Hepatic stellate cell (primary cell): ENCODE results near the gene SPRING1.

ENCODE experiments used
- DNase-seq: peaks from one replicate; pipeline ENCODE4 v3.0.0; 2011; ENCODE audit warnings: low spot score

Gene SPRING1

DNA sequence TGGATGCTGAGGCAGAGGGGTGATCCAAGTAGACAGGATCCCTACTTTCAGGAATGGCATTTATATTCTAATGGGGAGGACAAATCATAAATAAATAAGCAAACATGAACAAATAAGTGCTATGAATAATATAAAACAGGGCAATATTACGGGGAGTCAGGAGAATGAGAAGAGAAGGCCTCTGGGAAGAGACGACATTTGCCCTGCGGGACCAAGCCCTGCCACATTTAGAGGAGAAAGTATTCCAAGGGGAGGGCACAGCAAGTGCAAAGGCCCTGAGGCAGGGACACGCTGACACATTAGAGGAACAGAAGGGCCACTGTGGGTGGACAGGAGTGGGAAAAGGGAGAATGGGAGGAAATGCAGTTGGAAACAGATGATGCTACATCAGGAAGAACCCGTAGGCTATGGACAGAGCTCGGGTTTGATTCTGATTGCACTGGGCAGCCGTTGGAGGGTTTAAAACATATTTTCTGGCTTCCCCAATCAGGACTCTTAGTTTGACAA, 1.6 kb upstream of the SPRING1 start:
- DNase-seq, result no peak

- DNase-seq, result peak; percentile 37
These were observed 701 bp downstream of the SPRING1 start for GRCh38 chr12:116736962-116737773.

DNA sequence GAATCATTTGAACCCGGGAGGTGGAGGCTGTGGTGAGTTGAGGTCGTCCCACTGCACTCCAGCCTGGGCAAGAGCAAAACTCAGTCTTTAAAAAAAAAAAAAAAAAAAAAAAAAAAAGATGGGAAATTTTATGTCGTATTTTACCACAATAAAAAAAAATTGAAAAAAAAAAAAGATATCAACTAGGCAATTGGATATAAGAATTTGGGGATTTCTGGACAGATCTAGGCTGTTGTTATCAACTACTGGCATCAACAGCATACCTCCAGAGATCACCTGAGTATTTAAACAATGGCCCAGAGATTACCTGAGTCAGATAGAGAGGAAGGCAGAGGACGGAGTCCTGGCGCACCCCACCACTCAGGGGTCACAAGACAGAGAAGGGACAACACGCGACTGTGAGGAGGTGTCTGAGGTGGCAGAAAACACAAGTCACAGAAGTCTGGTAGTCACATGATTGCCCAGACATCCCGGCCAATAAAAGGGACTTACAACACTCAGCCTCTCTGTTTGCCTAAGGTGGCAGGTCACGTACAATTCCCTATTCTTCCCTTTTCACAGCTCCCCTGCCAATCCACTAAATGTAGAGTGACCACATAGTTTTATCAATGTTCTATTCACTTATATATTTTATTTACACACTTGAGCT, 1.8 kb downstream of the SPRING1 start:
- DNase-seq, result no peak

DNA sequence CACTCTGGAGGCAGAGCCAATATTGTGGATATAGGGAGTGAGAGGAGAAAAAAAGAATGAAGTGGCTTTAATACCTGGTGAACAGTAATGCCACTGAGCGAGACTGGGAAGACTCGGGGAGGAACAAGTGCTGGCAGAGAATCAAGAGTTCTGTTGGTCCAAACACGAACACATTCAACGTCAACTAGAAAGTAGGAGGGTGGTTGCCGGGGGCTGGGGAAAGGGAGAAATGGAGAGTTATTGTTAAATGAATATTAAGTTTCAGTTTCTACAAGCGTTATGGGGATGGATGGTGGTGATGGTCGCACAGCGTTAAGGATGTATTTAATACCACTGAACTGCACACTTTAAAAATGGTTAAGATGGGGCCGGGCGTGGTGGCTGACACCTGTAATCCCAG, 2.8 kb downstream of the SPRING1 start:
- no peak for DNase-seq

GRCh38 chr12:116734156-116734768, 3.6 kb downstream of the SPRING1 start:
- no peak for DNase-seq

GRCh38 chr12:116731801-116732200, 6.1 kb downstream of the SPRING1 start:
- no peak for DNase-seq

- no peak for DNase-seq
These were observed 10.0 kb downstream of the SPRING1 start for GRCh38 chr12:116727891-116728290.

DNA sequence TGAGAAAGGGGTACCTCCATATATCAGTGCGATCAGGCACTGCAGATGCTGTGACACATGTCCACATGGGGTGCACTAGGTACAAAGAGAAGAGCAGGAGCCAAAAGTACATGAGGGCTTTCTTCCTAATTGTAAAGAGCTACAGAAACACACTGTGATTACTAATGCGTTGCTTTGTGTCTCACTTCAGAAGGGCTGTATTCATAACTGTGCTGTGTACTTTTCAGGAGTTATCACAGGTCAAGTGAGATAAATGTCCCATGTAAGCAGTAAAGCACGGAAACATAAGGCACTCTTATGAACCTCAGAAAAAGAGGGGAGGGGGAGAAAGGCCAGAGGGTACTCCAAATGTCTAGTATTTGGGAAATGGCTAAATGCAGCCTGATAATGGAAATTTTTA, 10.6 kb downstream of the SPRING1 start:
- no peak for DNase-seq

DNA sequence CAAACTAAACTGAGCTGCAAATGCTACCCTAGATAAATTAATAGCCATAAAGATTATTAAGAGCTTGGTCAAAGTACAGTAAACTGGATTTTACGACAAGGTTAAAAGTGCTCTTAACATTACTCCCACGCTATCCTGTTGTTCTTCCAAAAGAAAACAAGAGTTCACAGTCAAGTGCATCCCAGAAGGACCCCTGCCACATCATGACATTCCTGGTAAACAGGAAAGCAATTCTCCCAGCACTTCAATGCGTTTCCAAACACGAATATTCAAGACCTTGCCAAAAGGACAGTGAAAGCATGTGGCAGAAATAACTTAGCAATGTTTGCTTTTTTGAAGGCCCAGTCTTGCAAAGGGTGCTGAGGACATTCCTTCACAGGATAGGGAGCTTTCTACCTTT, 11.2 kb downstream of the SPRING1 start:
- DNase-seq, result no peak

DNA sequence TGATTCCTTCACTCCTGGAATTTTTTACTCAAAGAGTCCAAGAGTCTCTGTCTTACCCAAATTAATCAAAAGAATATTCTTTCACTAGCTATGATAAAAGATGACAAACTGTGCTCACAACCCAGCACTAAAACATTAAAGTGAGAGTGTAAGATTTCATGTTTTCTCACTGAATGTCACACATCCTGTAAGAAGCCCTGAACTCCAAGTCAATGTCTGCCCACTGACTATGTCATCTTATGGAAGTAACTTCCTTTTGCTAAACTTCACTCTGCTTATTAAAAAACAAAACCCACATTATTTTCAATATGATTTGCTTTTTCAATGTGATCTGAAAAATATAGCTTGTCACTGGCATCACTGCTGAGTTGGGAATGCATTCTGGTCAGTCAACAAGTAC, 15.6 kb downstream of the SPRING1 start:
- DNase-seq, result no peak

- DNase-seq, result no peak
These were observed 17.9 kb downstream of the SPRING1 start for GRCh38 chr12:116719731-116720528.

GRCh38 chr12:116718655-116719454, 19.0 kb downstream of the SPRING1 start:
- peak; percentile 37 for DNase-seq

DNA sequence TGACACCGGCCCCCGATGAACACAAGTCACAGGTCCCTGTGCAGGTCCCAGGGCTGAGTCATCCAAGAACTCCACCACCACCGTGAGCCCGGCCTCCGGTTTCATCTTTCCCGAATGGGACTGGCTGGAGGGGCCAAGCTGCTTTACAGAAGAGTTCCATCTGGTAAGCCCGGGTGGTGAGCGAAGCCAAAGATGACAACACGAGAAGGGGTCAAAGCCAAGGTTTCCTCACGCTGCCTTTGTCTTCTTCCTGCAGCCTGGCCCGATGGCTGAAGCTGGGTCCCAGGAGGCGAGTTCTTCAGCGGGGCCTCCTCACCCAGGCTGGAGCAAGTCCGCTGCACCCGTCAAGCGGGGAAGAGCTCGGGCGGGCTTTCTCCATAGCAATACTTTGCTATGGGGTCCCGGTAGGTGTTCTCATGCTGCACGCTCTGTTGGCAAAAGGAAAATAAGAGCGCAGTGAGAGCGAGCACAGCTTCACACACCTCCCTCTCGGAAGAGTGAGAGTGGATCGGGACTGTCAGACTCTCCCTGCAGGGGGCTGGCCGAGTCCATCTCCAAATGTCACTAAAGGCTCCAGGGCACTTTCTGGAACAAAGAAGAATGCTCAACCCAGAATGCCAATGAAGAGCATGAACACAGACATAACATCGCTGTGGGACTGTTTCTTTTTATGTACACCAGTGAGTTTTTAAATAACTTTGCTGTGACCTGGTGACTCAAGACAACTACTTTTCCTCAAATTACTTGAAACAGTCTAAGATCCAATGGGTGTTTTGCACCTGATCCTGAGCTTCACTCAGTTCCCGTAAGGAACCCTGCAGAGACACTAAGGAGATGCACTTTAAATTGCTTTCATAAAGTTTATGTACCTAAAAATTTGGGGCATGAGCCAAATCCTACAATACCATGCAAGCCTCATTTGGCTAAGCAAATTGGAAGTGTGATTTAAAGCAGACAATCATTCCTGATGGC, 20.1 kb downstream of the SPRING1 start:
- DNase-seq, result peak; percentile 34

DNA sequence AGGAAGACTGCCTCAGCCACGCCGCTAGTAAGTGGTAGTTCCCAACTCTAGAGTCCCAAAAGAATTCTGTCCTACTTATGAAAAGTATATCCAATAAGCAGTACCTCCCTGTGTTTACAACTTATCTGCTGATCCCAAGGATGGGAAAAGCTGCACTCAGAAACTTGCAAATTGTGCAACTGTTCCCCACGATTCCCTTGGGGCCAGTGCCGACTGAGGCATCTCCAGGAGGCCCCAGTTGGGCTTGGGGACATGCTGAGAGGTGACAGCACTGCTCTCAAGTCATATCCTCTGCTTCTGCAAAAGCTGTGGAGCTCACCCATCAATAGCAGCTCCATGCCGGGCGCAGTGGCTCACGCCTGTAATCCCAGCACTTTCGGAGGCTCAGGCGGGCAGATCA, 23.7 kb downstream of the SPRING1 start:
- DNase-seq, result no peak

- no peak for DNase-seq
These were observed 24.3 kb downstream of the SPRING1 start for GRCh38 chr12:116713527-116713926.

DNA sequence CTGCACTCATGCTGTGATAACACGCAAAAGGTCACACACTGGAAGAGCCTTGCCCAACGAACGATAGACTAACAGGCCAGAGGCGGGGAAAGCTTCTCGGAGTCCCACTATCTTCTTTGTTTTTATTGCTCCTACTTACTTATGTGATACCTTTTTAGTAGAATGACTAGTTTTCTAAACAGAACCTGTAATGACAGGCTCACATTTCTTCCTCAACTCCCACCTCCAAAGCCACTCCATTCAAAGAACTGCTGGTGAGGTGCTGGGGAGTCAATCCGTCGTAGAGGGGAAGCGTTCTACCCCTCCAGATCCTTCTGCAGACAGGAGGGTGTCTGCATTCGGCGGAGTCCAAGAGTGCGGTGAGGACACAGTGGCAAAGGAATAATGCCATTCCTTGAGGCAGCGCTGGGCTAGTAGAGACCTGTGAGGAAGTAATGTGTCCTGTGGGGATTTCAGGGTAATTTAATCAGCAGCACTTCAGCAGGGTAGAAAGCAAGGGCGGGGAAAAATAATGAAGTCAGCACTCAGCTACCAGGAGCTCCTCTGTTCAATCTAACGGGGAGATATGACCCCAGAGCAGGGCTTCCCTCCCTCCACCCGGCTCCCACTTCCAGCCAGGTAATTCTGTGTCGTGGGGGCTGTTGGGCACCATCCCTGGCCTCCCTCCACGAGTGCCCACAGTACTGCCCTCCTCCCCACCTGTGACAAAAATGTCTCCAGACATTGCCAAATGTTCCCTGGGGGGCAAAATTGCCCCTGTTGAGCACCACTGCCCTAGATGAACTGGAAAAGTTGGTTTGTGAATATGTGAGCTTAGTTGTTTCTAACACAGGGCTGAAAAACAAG, 25.2 kb downstream of the SPRING1 start:
- DNase-seq, result no peak

GRCh38 chr12:116710370-116711150, 27.3 kb downstream of the SPRING1 start:
- DNase-seq, result no peak

DNA sequence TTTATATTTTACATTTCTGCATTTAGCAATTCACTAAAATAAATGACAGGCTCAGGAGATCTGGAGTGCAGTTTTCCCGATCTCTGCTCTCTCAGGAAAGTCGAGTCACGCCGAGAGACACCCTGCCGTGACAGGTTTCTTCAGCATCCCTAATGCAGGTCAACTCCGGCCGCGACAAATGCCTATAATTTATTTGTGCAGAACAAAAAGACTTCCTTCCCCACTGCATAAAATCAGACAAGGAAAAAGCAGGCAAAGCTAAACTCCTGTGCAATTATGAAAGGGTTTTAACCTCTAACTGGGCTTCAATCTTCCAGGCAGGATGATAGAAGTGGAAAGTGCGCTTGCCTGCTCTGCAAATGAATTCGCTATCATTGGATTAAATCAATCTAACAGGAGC, 28.1 kb downstream of the SPRING1 start:
- no peak for DNase-seq
